Coronary artery (tissue), 2 donors: ENCODE data around the gene XYLT2.
"Not testable (repeated sequence)": the region's sequence is repeated elsewhere in the genome, so short reads cannot be mapped to it uniquely, and the experiment has no call there.

Experiments used
- DNase-seq: peaks from one replicate; pipeline ENCODE4 v3.0.0-alpha.2; 2017; ENCODE audit warnings: low spot score
- H3K27ac ChIP-seq, 2 donors: fragments of 200-600 bp; sonication (generic); one replicate each; pipeline ENCODE4 v1.5.1; 2016 to 2019
- H3K4me3 ChIP-seq: fragments of 200-600 bp; sonication (generic); 2 replicates; pipeline ENCODE4 v1.5.1; 2016; ENCODE audit warnings: mild to moderate bottlenecking, moderate library complexity
- CTCF ChIP-seq: fragments of 200-600 bp; sonication (generic); IDR thresholded peaks from one replicate; pipeline ENCODE4 v1.5.1; 2019; ENCODE audit warnings: antibody characterized with exemption

XYLT2 gene

GRCh38 chr17:50330151-50330775, 15.7 kb upstream of the XYLT2 start:
- no peak overlapping the region for H3K4me3 ChIP-seq
- no peak for DNase-seq
- TF ChIP-seq CTCF: no peak
- no peak overlapping the region for H3K27ac ChIP-seq

GRCh38 chr17:50331085-50331791, 14.7 kb upstream of the XYLT2 start:
- Histone ChIP-seq H3K27ac (no peak overlapping the region), H3K4me3 (no peak overlapping the region)
- no peak for DNase-seq
- no peak for TF ChIP-seq CTCF

GRCh38 chr17:50332196-50332595, 13.7 kb upstream of the XYLT2 start:
- Histone ChIP-seq H3K27ac (no peak overlapping the region), H3K4me3 (no peak overlapping the region)
- DNase-seq: no peak
- no peak for TF ChIP-seq CTCF

- not testable (repeated sequence) for H3K4me3 ChIP-seq, DNase-seq
These were observed 12.5 kb upstream of the XYLT2 start for GRCh38 chr17:50333291-50334057.

GRCh38 chr17:50337956-50338355, 8.0 kb upstream of the XYLT2 start:
- H3K27ac ChIP-seq: no peak overlapping the region
- no peak overlapping the region for H3K4me3 ChIP-seq
- DNase-seq: no peak
- TF ChIP-seq CTCF: no peak

More at GRCh38 chr17:50333291-50334057, 12.5 kb upstream of the XYLT2 start:
- H3K27ac ChIP-seq: not testable (repeated sequence)

GRCh38 chr17:50338645-50339044, 7.3 kb upstream of the XYLT2 start:
- H3K4me3 ChIP-seq: no peak overlapping the region
- DNase-seq: no peak
- TF ChIP-seq CTCF: no peak
- H3K27ac ChIP-seq: no peak overlapping the region

- no peak for DNase-seq
- H3K4me3 ChIP-seq: no peak overlapping the region
- H3K27ac ChIP-seq: no peak overlapping the region
- TF ChIP-seq CTCF: no peak
These were observed 6.5 kb upstream of the XYLT2 start for GRCh38 chr17:50339381-50339780.
